ENCODE measurements around the gene FBXW4.

The FBXW4 gene

GRCh38 chr10:101579516-101579870 lies 115.5 kb downstream of the FBXW4 start:
- ATAC-seq: no peak

- ATAC-seq: no peak
Measured at GRCh38 chr10:101578803-101579515, 116.0 kb downstream of the FBXW4 start.

- no peak for ATAC-seq
Measured at GRCh38 chr10:101578192-101578591, 116.8 kb downstream of the FBXW4 start.

GRCh38 chr10:101577121-101577871 lies 117.7 kb downstream of the FBXW4 start:
- no peak for ATAC-seq

GRCh38 chr10:101576211-101576863 lies 118.6 kb downstream of the FBXW4 start:
- ATAC-seq: no peak

GRCh38 chr10:101575580-101576210 lies 119.3 kb downstream of the FBXW4 start:
- no peak for ATAC-seq

GRCh38 chr10:101575091-101575490 lies 119.9 kb downstream of the FBXW4 start:
- no peak for ATAC-seq

- ATAC-seq: no peak
Measured at GRCh38 chr10:101573885-101574753, 120.9 kb downstream of the FBXW4 start.

- ATAC-seq: no peak
Measured at GRCh38 chr10:101572785-101573184, 122.2 kb downstream of the FBXW4 start.

- no peak for ATAC-seq
Measured at GRCh38 chr10:101572126-101572525, 122.8 kb downstream of the FBXW4 start.

- no peak for ATAC-seq
Measured at GRCh38 chr10:101571271-101571925, 123.6 kb downstream of the FBXW4 start.

- peak in 1 of 2 donors; percentile 3 for ATAC-seq
Measured at GRCh38 chr10:101570428-101571270, 124.3 kb downstream of the FBXW4 start.

GRCh38 chr10:101569622-101570427 lies 125.1 kb downstream of the FBXW4 start:
- ATAC-seq: peak; percentile 74 to 81

GRCh38 chr10:101569323-101569621 lies 125.7 kb downstream of the FBXW4 start:
- ATAC-seq: no peak

GRCh38 chr10:101568054-101568745 lies 126.8 kb downstream of the FBXW4 start:
- no peak for ATAC-seq

- peak in 1 of 2 donors; percentile 44 for ATAC-seq
Measured at GRCh38 chr10:101567165-101568006, 127.6 kb downstream of the FBXW4 start.

GRCh38 chr10:101566333-101567164 lies 128.4 kb downstream of the FBXW4 start:
- ATAC-seq: no peak

All from activated CD4-positive, CD25-positive, alpha-beta regulatory T cell treated with anti-CD3 and anti-CD28 coated beads, Interleukin-2, amount 50 U/mL, for 24 hours (primary cell).